ENCODE results near the gene EIF4G3.

EIF4G3 gene

GRCh38 chr1:21005466-21006239 is 171.0 kb downstream of the EIF4G3 start:
- H3K4me3 ChIP-seq (ENCODE audit: low read depth, low read length), result no peak overlapping the region
- no peak for TF ChIP-seq CTCF (IDR thresholded peaks at IDR 0.05; ENCODE audit: borderline replicate concordance, insufficient read depth, low read depth, low read length)

GRCh38 chr1:21003281-21004045 is 173.2 kb downstream of the EIF4G3 start:
- H3K4me3 ChIP-seq (ENCODE audit: low read depth, low read length), result no peak overlapping the region
- TF ChIP-seq CTCF (IDR thresholded peaks at IDR 0.05; ENCODE audit: borderline replicate concordance, insufficient read depth, low read depth, low read length), result no peak

- TF ChIP-seq CTCF (IDR thresholded peaks at IDR 0.05; ENCODE audit: borderline replicate concordance, insufficient read depth, low read depth, low read length), result no peak
- H3K4me3 ChIP-seq (ENCODE audit: low read depth, low read length), result no peak overlapping the region
Measured at GRCh38 chr1:21001042-21001441, 175.7 kb downstream of the EIF4G3 start.

- TF ChIP-seq CTCF (IDR thresholded peaks at IDR 0.05; ENCODE audit: borderline replicate concordance, insufficient read depth, low read depth, low read length), result no peak
- no peak overlapping the region for H3K4me3 ChIP-seq (ENCODE audit: low read depth, low read length)
Measured at GRCh38 chr1:21000245-21000594, 176.5 kb downstream of the EIF4G3 start.

GRCh38 chr1:20999525-21000244 is 177.0 kb downstream of the EIF4G3 start:
- no peak overlapping the region for H3K4me3 ChIP-seq (ENCODE audit: low read depth, low read length)
- no peak for TF ChIP-seq CTCF (IDR thresholded peaks at IDR 0.05; ENCODE audit: borderline replicate concordance, insufficient read depth, low read depth, low read length)

GRCh38 chr1:20998826-20999225 is 177.9 kb downstream of the EIF4G3 start:
- H3K4me3 ChIP-seq (ENCODE audit: low read depth, low read length), result no peak overlapping the region
- no peak for TF ChIP-seq CTCF (IDR thresholded peaks at IDR 0.05; ENCODE audit: borderline replicate concordance, insufficient read depth, low read depth, low read length)
